ENCODE results near the gene GLYR1.

The GLYR1 gene

DNA sequence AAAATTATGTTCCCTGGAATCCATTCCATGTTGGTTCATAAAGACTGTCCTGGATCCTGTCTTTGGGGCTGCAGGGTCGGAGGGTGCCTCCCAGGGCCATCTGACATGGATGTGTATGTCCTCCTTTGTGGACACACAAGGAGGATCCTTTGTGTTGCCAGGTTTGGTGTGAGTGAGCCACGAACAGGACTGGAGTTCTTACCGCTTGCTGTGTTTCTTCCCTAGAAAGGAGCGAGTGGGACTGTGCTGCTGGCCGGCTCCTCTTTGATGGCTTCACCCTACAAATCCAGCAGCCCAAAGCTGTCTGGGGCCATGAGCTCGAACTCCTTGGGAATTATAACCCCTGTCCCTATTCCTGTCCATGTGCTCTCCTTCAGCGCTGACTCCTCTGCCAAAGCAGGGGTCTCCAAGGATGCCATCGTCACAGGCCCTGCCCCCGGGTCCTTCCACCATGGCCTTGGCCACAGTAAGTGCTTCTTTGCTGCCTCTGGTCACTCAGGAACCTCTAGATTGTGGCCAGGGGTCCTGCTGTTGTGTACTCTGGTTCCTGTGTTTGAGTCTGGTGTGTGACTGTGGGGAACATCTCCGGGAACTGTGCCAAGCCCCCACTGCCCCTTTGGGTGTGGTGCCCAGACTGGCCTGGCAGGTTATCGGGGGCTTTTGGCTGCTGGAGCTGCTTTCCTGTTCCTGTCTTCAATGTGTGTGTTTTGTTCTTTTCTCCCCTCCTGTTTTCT, 29.7 kb upstream of the GLYR1 start:
- Histone ChIP-seq H3K9me3 (replicated peaks; ENCODE audit: low read length) (no peaks in the 10 kb centered on the region), H3K36me3 (ENCODE audit: insufficient read depth, low read length) (peaks cover 88% of the 10 kb centered on the region), H3K4me3 (ENCODE audit: low read length) (no peak overlapping the region), H3K27me3 (ENCODE audit: control insufficient read depth, insufficient read depth, low read length) (no peaks in the 10 kb centered on the region), H3K9ac (ENCODE audit: low read depth, low read length) (no peak overlapping the region), H3K4me1 (ENCODE audit: control insufficient read depth, insufficient read depth, low read length) (peaks cover 11% of the 10 kb centered on the region), H3K4me2 (ENCODE audit: low read length) (no peak overlapping the region)

DNA sequence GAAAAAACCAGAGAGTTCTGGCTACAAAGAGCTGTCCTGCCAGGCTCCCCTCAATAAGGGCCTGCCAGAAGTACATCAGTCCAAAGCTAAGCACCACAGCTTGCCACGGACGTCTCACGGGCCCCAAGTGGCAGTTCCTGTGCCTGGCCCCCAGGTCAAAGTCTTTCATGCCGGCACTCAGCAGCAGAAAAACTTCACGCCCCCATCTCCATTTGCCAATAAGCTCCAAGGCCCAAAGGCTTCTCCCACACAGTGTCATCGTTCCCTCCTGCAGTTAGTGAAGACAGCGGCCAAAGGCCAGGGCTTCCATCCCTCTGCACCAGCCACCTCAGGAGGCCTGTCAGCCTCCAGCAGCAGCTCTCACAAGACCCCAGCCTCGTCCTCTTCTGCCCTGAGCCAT, 27.6 kb upstream of the GLYR1 start:
- H3K9me3 ChIP-seq (replicated peaks; ENCODE audit: low read length): no peaks in the 10 kb centered on the region
- no peaks in the 10 kb centered on the region for H3K27me3 ChIP-seq (ENCODE audit: control insufficient read depth, insufficient read depth, low read length)
- H3K36me3 ChIP-seq (ENCODE audit: insufficient read depth, low read length): peaks cover 86% of the 10 kb centered on the region
- peaks cover 10% of the 10 kb centered on the region for H3K4me1 ChIP-seq (ENCODE audit: control insufficient read depth, insufficient read depth, low read length)
- H3K9ac ChIP-seq (ENCODE audit: low read depth, low read length): no peak overlapping the region
- no peak overlapping the region for H3K4me3 ChIP-seq (ENCODE audit: low read length)
- H3K4me2 ChIP-seq (ENCODE audit: low read length): no peak overlapping the region

DNA sequence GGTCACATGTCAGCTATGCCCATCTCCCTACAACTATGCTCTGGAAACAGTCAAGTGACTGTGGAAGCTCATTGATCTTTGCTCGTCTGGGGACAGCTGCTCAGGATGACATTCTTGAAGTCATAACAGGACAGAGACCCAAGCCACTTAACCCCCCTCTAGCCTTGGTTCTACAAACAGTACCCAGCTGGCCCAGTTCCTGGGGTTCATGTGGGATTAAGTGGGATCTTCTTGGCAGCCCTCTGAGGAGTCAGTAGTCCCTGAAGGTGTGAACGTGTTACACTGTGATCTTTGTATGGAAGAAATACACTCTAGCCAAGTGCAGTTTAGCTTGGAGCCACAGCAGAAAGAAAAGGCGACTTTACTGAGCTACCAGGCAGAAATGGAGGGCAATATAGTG, 26.0 kb upstream of the GLYR1 start:
- no peak overlapping the region for H3K4me3 ChIP-seq (ENCODE audit: low read length)
- H3K9ac ChIP-seq (ENCODE audit: low read depth, low read length): no peak overlapping the region
- H3K4me1 ChIP-seq (ENCODE audit: control insufficient read depth, insufficient read depth, low read length): no peaks in the 10 kb centered on the region
- H3K36me3 ChIP-seq (ENCODE audit: insufficient read depth, low read length): peaks cover 81% of the 10 kb centered on the region
- no peaks in the 10 kb centered on the region for H3K9me3 ChIP-seq (replicated peaks; ENCODE audit: low read length)
- H3K27me3 ChIP-seq (ENCODE audit: control insufficient read depth, insufficient read depth, low read length): no peaks in the 10 kb centered on the region
- H3K4me2 ChIP-seq (ENCODE audit: low read length): no peak overlapping the region

DNA sequence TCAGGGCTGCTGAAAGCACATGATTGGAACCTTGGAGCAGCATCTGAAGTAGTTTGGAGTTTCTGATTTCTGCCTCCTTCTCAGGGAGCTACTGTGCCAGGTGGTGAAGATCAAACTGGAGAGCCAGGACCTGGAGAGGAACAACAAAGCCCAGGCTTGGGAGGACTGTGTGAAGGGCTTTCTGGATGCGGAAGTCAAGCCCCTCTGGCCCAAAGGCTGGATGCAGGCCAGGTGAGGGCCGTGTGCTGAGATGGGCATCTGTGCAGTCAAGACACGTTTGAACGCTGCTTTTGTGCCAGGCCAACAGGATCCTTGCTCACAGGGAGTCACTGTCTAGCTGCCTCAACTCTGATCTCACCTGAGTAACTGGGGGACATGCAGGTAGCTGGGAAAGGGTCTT, 24.0 kb upstream of the GLYR1 start:
- H3K27me3 ChIP-seq (ENCODE audit: control insufficient read depth, insufficient read depth, low read length): no peaks in the 10 kb centered on the region
- H3K9me3 ChIP-seq (replicated peaks; ENCODE audit: low read length): no peaks in the 10 kb centered on the region
- no peaks in the 10 kb centered on the region for H3K4me1 ChIP-seq (ENCODE audit: control insufficient read depth, insufficient read depth, low read length)
- no peak overlapping the region for H3K9ac ChIP-seq (ENCODE audit: low read depth, low read length)
- H3K4me2 ChIP-seq (ENCODE audit: low read length): no peak overlapping the region
- H3K36me3 ChIP-seq (ENCODE audit: insufficient read depth, low read length): peaks cover 63% of the 10 kb centered on the region
- no peak overlapping the region for H3K4me3 ChIP-seq (ENCODE audit: low read length)

DNA sequence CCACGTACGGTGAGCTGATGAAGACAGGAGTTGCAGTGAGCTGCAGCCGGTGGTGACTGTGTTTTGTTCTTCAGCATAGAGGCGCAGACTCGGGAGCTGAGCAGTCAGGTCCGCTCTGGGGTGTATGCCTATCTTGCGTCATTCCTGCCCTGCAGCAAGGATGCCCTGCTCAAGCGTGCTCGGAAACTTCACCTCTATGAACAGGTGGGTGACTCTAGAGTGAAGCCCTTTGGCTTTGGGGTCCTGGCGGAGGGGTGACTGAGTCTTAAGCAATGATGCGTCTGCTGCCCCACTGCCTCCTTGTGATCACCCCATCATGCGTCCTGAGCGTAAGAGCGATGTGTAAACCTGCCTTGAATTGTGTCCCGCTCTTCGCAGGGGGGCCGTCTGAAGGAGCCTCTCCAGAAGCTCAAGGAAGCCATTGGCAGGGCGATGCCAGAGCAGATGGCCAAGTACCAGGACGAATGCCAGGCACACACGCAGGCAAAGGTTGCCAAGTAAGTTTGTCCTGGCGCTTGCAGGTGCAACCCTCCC, 23.1 kb upstream of the GLYR1 start:
- H3K27me3 ChIP-seq (ENCODE audit: control insufficient read depth, insufficient read depth, low read length): no peaks in the 10 kb centered on the region
- no peak overlapping the region for H3K9ac ChIP-seq (ENCODE audit: low read depth, low read length)
- no peak overlapping the region for H3K4me3 ChIP-seq (ENCODE audit: low read length)
- H3K4me2 ChIP-seq (ENCODE audit: low read length): no peak overlapping the region
- H3K9me3 ChIP-seq (replicated peaks; ENCODE audit: low read length): no peaks in the 10 kb centered on the region
- H3K4me1 ChIP-seq (ENCODE audit: control insufficient read depth, insufficient read depth, low read length): no peaks in the 10 kb centered on the region
- peaks cover 57% of the 10 kb centered on the region for H3K36me3 ChIP-seq (ENCODE audit: insufficient read depth, low read length)

DNA sequence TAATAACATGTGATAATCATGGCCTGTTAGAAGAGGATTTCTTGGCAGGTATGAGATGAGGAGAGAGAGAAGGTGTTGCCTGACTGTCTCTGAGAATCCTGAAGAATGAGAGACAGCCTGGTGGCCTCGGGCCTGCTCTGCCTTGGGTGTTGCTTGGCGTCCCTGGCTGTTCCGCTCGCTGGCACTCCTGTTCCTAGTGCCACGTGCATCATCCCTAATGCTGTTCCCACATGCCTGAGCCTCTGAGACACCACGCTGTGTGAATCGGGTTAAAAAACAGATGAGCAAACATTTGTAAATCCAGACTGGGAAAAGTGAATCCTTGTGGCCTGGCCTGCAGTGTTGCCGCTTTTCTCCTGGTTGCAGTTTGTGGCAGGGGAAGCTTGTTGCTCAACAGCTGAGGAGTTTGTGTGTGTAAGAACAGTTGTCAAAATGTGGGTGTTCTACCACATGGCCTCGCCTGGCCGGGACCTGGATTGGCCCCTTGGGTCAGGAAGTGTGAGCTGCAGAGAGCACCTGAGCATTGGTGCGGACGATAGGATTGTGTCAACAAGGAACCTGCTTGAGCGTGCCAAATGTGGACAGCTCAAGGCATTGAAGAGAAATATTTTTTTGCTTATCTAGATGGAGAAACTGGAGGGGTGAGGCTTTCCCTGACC, 22.2 kb upstream of the GLYR1 start:
- Histone ChIP-seq H3K9ac (ENCODE audit: low read depth, low read length) (no peak overlapping the region), H3K27me3 (ENCODE audit: control insufficient read depth, insufficient read depth, low read length) (no peaks in the 10 kb centered on the region), H3K9me3 (replicated peaks; ENCODE audit: low read length) (no peaks in the 10 kb centered on the region), H3K4me2 (ENCODE audit: low read length) (no peak overlapping the region), H3K4me3 (ENCODE audit: low read length) (no peak overlapping the region), H3K36me3 (ENCODE audit: insufficient read depth, low read length) (peaks cover 53% of the 10 kb centered on the region), H3K4me1 (ENCODE audit: control insufficient read depth, insufficient read depth, low read length) (no peaks in the 10 kb centered on the region)

DNA sequence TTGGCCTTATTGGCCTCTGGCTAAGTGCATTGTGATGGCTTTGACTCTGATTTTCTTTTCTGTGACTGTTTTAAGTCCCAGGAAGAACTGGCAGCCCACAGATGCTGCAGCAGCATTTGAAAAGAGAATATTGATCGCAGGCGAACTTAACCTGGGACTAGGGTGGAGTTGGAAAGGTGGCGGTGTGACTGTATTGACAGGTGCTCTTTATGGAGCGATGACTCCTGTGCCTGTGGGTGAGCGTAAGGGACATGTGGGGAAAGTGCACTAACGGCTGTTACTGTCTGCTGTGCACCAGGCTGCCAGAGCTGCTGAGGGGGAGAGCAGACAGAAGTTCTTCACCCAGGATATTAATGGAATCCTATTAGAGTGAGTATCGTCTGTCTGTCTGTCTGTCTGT, 21.4 kb upstream of the GLYR1 start:
- Histone ChIP-seq H3K4me3 (ENCODE audit: low read length) (no peak overlapping the region), H3K4me2 (ENCODE audit: low read length) (no peak overlapping the region), H3K36me3 (ENCODE audit: insufficient read depth, low read length) (peaks cover 46% of the 10 kb centered on the region), H3K9ac (ENCODE audit: low read depth, low read length) (no peak overlapping the region), H3K27me3 (ENCODE audit: control insufficient read depth, insufficient read depth, low read length) (no peaks in the 10 kb centered on the region), H3K9me3 (replicated peaks; ENCODE audit: low read length) (no peaks in the 10 kb centered on the region), H3K4me1 (ENCODE audit: control insufficient read depth, insufficient read depth, low read length) (no peaks in the 10 kb centered on the region)

DNA sequence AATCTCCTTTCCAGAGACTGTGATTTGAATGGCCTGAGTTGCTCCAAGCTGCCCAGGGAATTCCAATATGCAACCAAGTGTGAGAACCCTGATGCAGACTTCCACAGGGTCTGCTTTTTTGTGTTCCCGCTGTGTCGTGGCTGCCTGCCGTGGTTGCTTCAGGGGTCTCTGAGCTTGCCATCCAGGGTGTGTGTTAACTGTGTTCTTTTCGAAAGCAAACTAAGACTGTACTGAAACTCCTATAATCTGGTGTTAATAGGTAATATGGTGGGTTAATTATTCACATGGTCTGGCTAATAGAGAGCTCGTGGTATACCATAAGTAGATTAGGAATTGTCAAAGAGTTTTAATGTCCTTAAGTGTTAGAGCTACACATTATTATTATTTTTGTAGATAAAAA, 20.9 kb upstream of the GLYR1 start:
- peaks cover 41% of the 10 kb centered on the region for H3K36me3 ChIP-seq (ENCODE audit: insufficient read depth, low read length)
- H3K4me1 ChIP-seq (ENCODE audit: control insufficient read depth, insufficient read depth, low read length): no peaks in the 10 kb centered on the region
- no peak overlapping the region for H3K4me3 ChIP-seq (ENCODE audit: low read length)
- H3K27me3 ChIP-seq (ENCODE audit: control insufficient read depth, insufficient read depth, low read length): no peaks in the 10 kb centered on the region
- H3K4me2 ChIP-seq (ENCODE audit: low read length): no peak overlapping the region
- no peaks in the 10 kb centered on the region for H3K9me3 ChIP-seq (replicated peaks; ENCODE audit: low read length)
- no peak overlapping the region for H3K9ac ChIP-seq (ENCODE audit: low read depth, low read length)

DNA sequence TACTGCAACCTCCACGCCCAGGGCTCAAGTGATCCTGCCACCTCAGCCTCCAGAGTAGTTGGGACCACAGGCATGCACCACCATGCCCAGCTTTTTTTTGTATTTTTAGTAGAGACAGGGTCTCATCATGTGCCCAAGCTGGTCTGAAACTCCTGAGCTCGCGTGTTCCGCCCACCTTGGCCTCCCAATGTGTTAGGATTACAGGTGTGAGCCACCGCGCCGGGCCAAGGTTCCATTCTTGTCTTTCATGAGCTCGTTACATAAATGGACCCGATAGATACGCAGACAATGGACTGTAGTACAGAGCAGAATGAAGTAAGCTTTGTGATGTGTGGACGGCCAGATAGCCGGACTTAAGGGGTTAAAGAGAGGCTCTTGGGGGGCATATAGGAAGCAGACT, 19.5 kb upstream of the GLYR1 start:
- H3K36me3 ChIP-seq (ENCODE audit: insufficient read depth, low read length): peaks cover 38% of the 10 kb centered on the region
- no peak overlapping the region for H3K4me2 ChIP-seq (ENCODE audit: low read length)
- no peak overlapping the region for H3K4me3 ChIP-seq (ENCODE audit: low read length)
- H3K4me1 ChIP-seq (ENCODE audit: control insufficient read depth, insufficient read depth, low read length): no peaks in the 10 kb centered on the region
- H3K27me3 ChIP-seq (ENCODE audit: control insufficient read depth, insufficient read depth, low read length): no peaks in the 10 kb centered on the region
- H3K9ac ChIP-seq (ENCODE audit: low read depth, low read length): no peak overlapping the region
- no peaks in the 10 kb centered on the region for H3K9me3 ChIP-seq (replicated peaks; ENCODE audit: low read length)

DNA sequence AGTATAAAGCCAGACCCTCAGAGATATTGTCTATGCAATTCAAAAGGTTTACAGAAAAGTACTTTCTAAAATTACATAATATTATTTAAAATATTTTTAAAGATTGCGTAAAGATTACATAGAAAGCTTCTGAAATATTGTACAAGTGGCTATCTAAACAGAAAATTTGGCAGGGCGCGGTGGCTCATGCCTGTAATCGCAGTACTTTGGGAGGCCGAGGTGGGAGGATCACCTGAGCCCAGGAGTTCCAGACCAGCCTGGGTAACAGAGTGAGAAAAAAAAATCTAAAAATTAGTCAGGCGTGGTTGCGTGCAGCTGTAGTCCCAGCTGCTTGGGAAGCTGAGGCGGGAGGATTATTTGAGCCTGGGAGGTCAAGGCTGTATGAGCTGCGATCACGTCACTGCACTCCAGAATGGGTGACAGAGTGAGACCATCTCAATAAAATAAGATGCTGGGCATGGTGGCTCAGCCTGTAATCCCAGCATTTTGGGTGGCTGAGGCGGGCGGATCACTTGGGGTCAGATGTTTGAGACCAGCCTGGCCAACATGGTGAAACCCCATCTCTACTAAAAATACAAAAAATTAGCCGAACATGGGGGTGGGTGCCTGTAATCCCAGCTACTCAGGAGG, 18.3 kb upstream of the GLYR1 start:
- H3K36me3 ChIP-seq (ENCODE audit: insufficient read depth, low read length): peaks cover 40% of the 10 kb centered on the region
- no peaks in the 10 kb centered on the region for H3K4me1 ChIP-seq (ENCODE audit: control insufficient read depth, insufficient read depth, low read length)
- H3K4me3 ChIP-seq (ENCODE audit: low read length): no peak overlapping the region
- no peaks in the 10 kb centered on the region for H3K27me3 ChIP-seq (ENCODE audit: control insufficient read depth, insufficient read depth, low read length)
- H3K9ac ChIP-seq (ENCODE audit: low read depth, low read length): no peak overlapping the region
- no peak overlapping the region for H3K4me2 ChIP-seq (ENCODE audit: low read length)
- no peaks in the 10 kb centered on the region for H3K9me3 ChIP-seq (replicated peaks; ENCODE audit: low read length)

DNA sequence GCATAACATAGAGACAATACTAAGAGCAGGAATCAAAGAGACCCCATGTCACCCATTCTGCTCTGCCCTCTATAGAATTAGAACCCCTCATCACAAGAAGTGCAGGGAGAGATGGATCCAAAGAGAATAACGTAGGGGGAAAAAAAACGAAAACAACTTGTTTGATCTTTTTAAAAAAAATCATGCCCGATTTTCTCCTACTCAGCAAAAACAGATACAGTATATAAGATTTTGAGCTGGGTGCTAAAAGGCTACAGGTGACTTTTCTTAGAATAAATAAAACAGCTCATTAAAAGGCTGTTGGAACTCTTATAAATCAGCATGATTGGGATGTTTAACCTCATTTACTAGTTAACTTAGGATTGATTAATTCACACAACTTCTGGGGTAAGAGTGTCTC, 17.6 kb upstream of the GLYR1 start:
- Histone ChIP-seq H3K9ac (ENCODE audit: low read depth, low read length) (no peak overlapping the region), H3K27me3 (ENCODE audit: control insufficient read depth, insufficient read depth, low read length) (no peaks in the 10 kb centered on the region), H3K4me2 (ENCODE audit: low read length) (no peak overlapping the region), H3K4me3 (ENCODE audit: low read length) (no peak overlapping the region), H3K4me1 (ENCODE audit: control insufficient read depth, insufficient read depth, low read length) (no peaks in the 10 kb centered on the region), H3K9me3 (replicated peaks; ENCODE audit: low read length) (no peaks in the 10 kb centered on the region), H3K36me3 (ENCODE audit: insufficient read depth, low read length) (peaks cover 40% of the 10 kb centered on the region)
